Measurements from ENCODE around the gene ITGB7. TPM values are rescaled to one million over a fixed set of nuclear protein-coding genes. Genes with fewer than 3 reads are reported as not detected.

The ITGB7 gene
- 10 to 100 TPM in 1 of 4 donors, 1 to 10 TPM in 3; 6.5 to 13.2 (median 7.8) TPM for total RNA-seq

- TF ChIP-seq CTCF (IDR thresholded peaks at IDR 0.05), result no peak
- TF ChIP-seq POLR2A (IDR thresholded peaks at IDR 0.05), result no peak
- H3K4me3 ChIP-seq (ENCODE audit: low read depth, poor library complexity, severe bottlenecking), result no peak within 1 kb of the TSS
Measured at GRCh38 chr12:53207042-53207441, at the start of gene ITGB7. TSS of gene ITGB7 (minus strand) at chr12:53207251. CDS start at chr12:53200443, 6,808 bp downstream.

GRCh38 chr12:53255996-53256395, 48.9 kb upstream of the ITGB7 start:
- no peak overlapping the region for H3K4me3 ChIP-seq (ENCODE audit: low read depth, poor library complexity, severe bottlenecking)
- TF ChIP-seq CTCF (IDR thresholded peaks at IDR 0.05), result no peak
- 79 to 83% methylated on average over 3 of the region's 3 CpGs for WGBS, 2 donors
- no peak for DNase-seq (ENCODE audit: low spot score in 2 of 2)
- intact Hi-C loops (cut with DNase I; ENCODE audit: low total_unique reads), result no loop called here

More at GRCh38 chr12:53207042-53207441, at the start of gene ITGB7:
- WGBS, 2 donors, result 42 to 46% methylated on average over 5 of the region's 5 CpGs
- DNase-seq (ENCODE audit: low spot score in 2 of 2), result no peak
- intact Hi-C loops (cut with DNase I; ENCODE audit: low total_unique reads), result no loop called here

GRCh38 chr12:53254816-53255545, 47.9 kb upstream of the ITGB7 start:
- intact Hi-C loops (cut with DNase I; ENCODE audit: low total_unique reads), result no loop called here
- 62 to 64% methylated on average over 1 of the region's 1 CpG for WGBS, 2 donors
- TF ChIP-seq POLR2A (IDR thresholded peaks at IDR 0.05) (no peak), CTCF (IDR thresholded peaks at IDR 0.05) (no peak)
- no peak for DNase-seq (ENCODE audit: low spot score in 2 of 2)
- no peak overlapping the region for H3K4me3 ChIP-seq (ENCODE audit: low read depth, poor library complexity, severe bottlenecking)

- 80 to 92% methylated on average over 9 to 13 of the region's 13 CpGs for WGBS, 2 donors
- TF ChIP-seq POLR2A (IDR thresholded peaks at IDR 0.05) (no peak), CTCF (IDR thresholded peaks at IDR 0.05) (no peak)
- DNase-seq (ENCODE audit: low spot score in 2 of 2), result no peak
- H3K4me3 ChIP-seq (ENCODE audit: low read depth, poor library complexity, severe bottlenecking), result peak overlapping the region; percentile 58
- intact Hi-C loops (cut with DNase I; ENCODE audit: low total_unique reads), result no loop called here
Measured at GRCh38 chr12:53253298-53253697, 46.2 kb upstream of the ITGB7 start.

- WGBS, 2 donors, result 6% methylated on average over 17 to 19 of the region's 19 CpGs
- H3K4me3 ChIP-seq (ENCODE audit: low read depth, poor library complexity, severe bottlenecking), result peak overlapping the region; percentile 58
- peak; percentile 40 to 90 for DNase-seq (ENCODE audit: low spot score in 2 of 2)
- intact Hi-C loops (cut with DNase I; ENCODE audit: low total_unique reads), result no loop called here
- TF ChIP-seq POLR2A (IDR thresholded peaks at IDR 0.05) (no peak), CTCF (IDR thresholded peaks at IDR 0.05) (no peak)
Measured at GRCh38 chr12:53252349-53252916, 45.4 kb upstream of the ITGB7 start.

All from lower leg skin (tissue), 4 donors.